ENCODE measurements around the gene ZDHHC1. TPM values are rescaled to one million over a fixed set of nuclear protein-coding genes. Genes with fewer than 3 reads are reported as not detected.

Gene ZDHHC1
- total and polyA plus RNA-seq, 2 of the 13 experiments (the other 11 are each of a cell fraction or from before 2014, with no cell fraction given), result 0.51 to 1.1 TPM

DNA sequence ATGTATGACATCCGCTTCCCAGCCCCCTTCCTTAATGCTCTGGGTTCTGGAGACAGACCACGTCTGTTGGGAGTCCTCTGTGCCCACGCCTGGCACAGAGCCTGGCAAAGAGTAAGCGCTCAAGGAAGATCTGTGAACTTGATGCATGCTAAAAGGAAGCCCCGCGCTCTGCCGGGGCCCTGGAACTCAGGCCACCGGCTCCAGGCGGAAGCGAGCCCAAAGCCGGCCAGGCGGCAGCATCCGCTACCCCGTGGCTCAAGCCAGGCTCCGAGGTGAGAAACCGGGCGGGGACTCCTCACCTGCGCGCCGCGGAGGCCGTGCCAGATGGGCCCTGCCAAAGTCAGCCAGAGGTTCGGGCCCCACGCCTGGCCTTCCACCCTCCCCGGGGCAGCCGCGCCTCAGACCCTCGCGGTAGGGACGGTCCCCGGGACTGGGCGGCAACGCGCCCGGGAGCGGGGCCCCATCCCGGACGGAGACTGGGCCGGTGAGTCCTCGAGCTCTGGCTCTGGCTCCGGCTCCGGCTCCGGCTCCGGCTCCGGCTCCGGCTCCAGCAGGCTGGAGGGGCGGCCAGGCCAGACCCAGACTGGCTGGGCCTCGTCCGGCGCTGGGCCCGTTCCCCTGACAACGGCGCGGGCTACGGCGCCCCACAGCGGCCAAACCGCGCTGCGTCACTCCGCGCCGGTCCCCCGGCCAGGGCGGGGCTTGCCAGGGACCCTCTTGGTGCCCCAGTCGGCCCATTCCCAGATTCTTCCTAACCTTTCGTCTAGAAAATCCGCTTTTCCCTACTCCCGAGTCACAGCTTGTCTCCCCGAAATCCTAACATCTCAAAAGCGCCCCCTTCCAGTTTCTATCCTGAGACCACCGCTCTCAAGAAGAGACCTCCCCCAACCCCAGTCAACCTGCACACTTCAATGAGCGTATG, at the start of gene ZDHHC1 (continued):
- TF ChIP-seq ZKSCAN8 (CRISPR knock-in tag; IDR thresholded peaks at IDR 0.05; ENCODE audit: borderline replicate concordance), result no peak
- no peak for TF ChIP-seq EP300 (IDR thresholded peaks at IDR 0.05; ENCODE audit: low read depth in 2 of 2, low read length in 2 of 2)
- TF ChIP-seq EP300 (CRISPR knock-in tag; IDR thresholded peaks at IDR 0.05; ENCODE audit: borderline replicate concordance), result no peak
- TF ChIP-seq, protein P1, sequence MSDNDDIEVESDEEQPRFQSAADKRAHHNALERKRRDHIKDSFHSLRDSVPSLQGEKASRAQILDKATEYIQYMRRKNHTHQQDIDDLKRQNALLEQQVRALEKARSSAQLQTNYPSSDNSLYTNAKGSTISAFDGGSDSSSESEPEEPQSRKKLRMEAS (IDR thresholded peaks at IDR 0.05), result peak; percentile 61
- peak; percentile 60; the same call in 1 of the 2 replicates for TF ChIP-seq RXRA (CRISPR knock-in tag; IDR thresholded peaks at IDR 0.05)
- peak; percentile 88; the same call in 1 of the 2 replicates for TF ChIP-seq MTF2 (CRISPR knock-in tag; IDR thresholded peaks at IDR 0.05; ENCODE audit: borderline replicate concordance)
- peak; percentile 69; the same call in 1 of the 2 replicates for TF ChIP-seq NCOA1 (CRISPR knock-in tag; IDR thresholded peaks at IDR 0.05)
- TF ChIP-seq ZNF121 (CRISPR knock-in tag; IDR thresholded peaks at IDR 0.05), result peak; percentile 68
- TF ChIP-seq ZNF678 (CRISPR knock-in tag; IDR thresholded peaks at IDR 0.05), result 0 out of 2 replicates have a peak, but pooled peaks have one; percentile 26
- TF ChIP-seq ZNF264 (CRISPR knock-in tag; IDR thresholded peaks at IDR 0.05), result peak; percentile 72; the same call in 1 of the 2 replicates
- peak; percentile 84 for TF ChIP-seq ZNF777 (CRISPR knock-in tag; IDR thresholded peaks at IDR 0.05)
- peak; percentile 58; the same call in 1 of the 2 replicates for TF ChIP-seq FOSL1 (CRISPR knock-in tag; IDR thresholded peaks at IDR 0.05; ENCODE audit: borderline replicate concordance)
- no peak; the same call in none of the 2 replicates for TF ChIP-seq SALL2 (CRISPR knock-in tag; IDR thresholded peaks at IDR 0.05)
- no peak for TF ChIP-seq KLF15 (CRISPR knock-in tag; IDR thresholded peaks at IDR 0.05; ENCODE audit: borderline replicate concordance)
- TF ChIP-seq, protein P2, sequence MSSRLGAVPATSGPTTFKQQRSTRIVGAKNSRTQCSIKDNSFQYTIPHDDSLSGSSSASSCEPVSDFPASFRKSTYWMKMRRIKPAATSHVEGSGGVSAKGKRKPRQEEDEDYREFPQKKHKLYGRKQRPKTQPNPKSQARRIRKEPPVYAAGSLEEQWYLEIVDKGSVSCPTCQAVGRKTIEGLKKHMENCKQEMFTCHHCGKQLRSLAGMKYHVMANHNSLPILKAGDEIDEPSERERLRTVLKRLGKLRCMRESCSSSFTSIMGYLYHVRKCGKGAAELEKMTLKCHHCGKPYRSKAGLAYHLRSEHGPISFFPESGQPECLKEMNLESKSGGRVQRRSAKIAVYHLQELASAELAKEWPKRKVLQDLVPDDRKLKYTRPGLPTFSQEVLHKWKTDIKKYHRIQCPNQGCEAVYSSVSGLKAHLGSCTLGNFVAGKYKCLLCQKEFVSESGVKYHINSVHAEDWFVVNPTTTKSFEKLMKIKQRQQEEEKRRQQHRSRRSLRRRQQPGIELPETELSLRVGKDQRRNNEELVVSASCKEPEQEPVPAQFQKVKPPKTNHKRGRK (CRISPR knock-in tag; IDR thresholded peaks at IDR 0.05), result no peak
- peak; percentile 92; the same call in 1 of the 2 replicates for TF ChIP-seq ZNF547 (CRISPR knock-in tag; IDR thresholded peaks at IDR 0.05)
- TF ChIP-seq SMAD1 (CRISPR knock-in tag; IDR thresholded peaks at IDR 0.05; ENCODE audit: borderline replicate concordance, low read depth), result peak; percentile 95; the same call in 1 of the 2 replicates
- no peak for TF ChIP-seq SRF (IDR thresholded peaks at IDR 0.05; ENCODE audit: low read depth, low read length)
- peak; percentile 74; the same call in 1 of the 2 replicates for TF ChIP-seq ZNF549 (CRISPR knock-in tag; IDR thresholded peaks at IDR 0.05)
- TF ChIP-seq TBX2 (CRISPR knock-in tag; IDR thresholded peaks at IDR 0.05; ENCODE audit: borderline replicate concordance), result peak; percentile 80
- TF ChIP-seq HOXD1 (CRISPR knock-in tag; IDR thresholded peaks at IDR 0.05), result peak; percentile 84
- no peak for TF ChIP-seq ZSCAN29 (CRISPR knock-in tag; conservative IDR thresholded peaks at IDR 0.05)
- TF ChIP-seq, protein P3, sequence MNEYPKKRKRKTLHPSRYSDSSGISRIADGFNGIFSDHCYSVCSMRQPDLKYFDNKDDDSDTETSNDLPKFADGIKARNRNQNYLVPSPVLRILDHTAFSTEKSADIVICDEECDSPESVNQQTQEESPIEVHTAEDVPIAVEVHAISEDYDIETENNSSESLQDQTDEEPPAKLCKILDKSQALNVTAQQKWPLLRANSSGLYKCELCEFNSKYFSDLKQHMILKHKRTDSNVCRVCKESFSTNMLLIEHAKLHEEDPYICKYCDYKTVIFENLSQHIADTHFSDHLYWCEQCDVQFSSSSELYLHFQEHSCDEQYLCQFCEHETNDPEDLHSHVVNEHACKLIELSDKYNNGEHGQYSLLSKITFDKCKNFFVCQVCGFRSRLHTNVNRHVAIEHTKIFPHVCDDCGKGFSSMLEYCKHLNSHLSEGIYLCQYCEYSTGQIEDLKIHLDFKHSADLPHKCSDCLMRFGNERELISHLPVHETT (CRISPR knock-in tag; conservative IDR thresholded peaks at IDR 0.05), result no peak
- TF ChIP-seq ZFP37 (CRISPR knock-in tag; IDR thresholded peaks at IDR 0.05; ENCODE audit: borderline replicate concordance), result no peak
- peak; percentile 23 for TF ChIP-seq TEAD3 (CRISPR knock-in tag; optimal IDR thresholded peaks at IDR 0.05; ENCODE audit: borderline replicate concordance)
- no peak for TF ChIP-seq ZNF17 (CRISPR knock-in tag; IDR thresholded peaks at IDR 0.05)
- no peak for TF ChIP-seq ZSCAN9 (CRISPR knock-in tag; IDR thresholded peaks at IDR 0.05; ENCODE audit: borderline replicate concordance)
- no peak for TF ChIP-seq CHD2 (IDR thresholded peaks at IDR 0.05; ENCODE audit: low read depth, low read length)
- TF ChIP-seq ZNF709 (CRISPR knock-in tag; IDR thresholded peaks at IDR 0.05), result peak; percentile 33; the same call in 1 of the 2 replicates

Data from HepG2 (cell line).